GM12865 (cell line): Measurements from ENCODE around the gene REG3G.

Experiments used
- DNase-seq: peaks from one replicate; pipeline ENCODE4 v3.0.0; 2010; ENCODE audit warnings: low read depth
- H3K4me3 ChIP-seq: 2 replicates; pipeline ENCODE4 v1.5.1; 2011; ENCODE audit warnings: mild to moderate bottlenecking, low read depth, low read length, control low read depth
- CTCF ChIP-seq: IDR thresholded peaks from 2 replicates; pipeline ENCODE4 v1.5.1; 2011; ENCODE audit warnings: low read length, control low read depth, low read depth, inconsistent platforms; ENCODE audit not compliant: insufficient read depth; ENCODE audit errors: missing control alignments

The REG3G gene

GRCh38 chr2:79025421-79025820, at the start of gene REG3G:
REG3G (plus strand) TSS chr2:79025702; CDS start chr2:79026094, 392 bp downstream.
- no peak within 1 kb of the TSS for H3K4me3 ChIP-seq
- TF ChIP-seq CTCF: no peak
- DNase-seq: no peak

- TF ChIP-seq CTCF: no peak
- DNase-seq: peak; percentile 78
- H3K4me3 ChIP-seq: no peak overlapping the region
These were observed 47.8 kb upstream of the REG3G start for GRCh38 chr2:78977661-78978145.

GRCh38 chr2:78978340-78978739, 47.2 kb upstream of the REG3G start:
- no peak overlapping the region for H3K4me3 ChIP-seq
- no peak for TF ChIP-seq CTCF
- DNase-seq: no peak

- H3K4me3 ChIP-seq: no peak overlapping the region
- peak; percentile 76 for DNase-seq
- TF ChIP-seq CTCF: peak; percentile 77
These were observed 45.9 kb upstream of the REG3G start for GRCh38 chr2:78979380-78980151.

- no peak overlapping the region for H3K4me3 ChIP-seq
- no peak for TF ChIP-seq CTCF
- DNase-seq: no peak
These were observed 45.4 kb upstream of the REG3G start for GRCh38 chr2:78980152-78980465.

- peak; percentile 25 for DNase-seq
- H3K4me3 ChIP-seq: no peak overlapping the region
- TF ChIP-seq CTCF: no peak
These were observed 44.6 kb upstream of the REG3G start for GRCh38 chr2:78980871-78981270.
